IMR-90 (cell line): ENCODE data around the gene PBRM1. TPM values are rescaled to one million over a fixed set of nuclear protein-coding genes. Genes with fewer than 3 reads are reported as not detected.

ENCODE experiments used
- ATAC-seq: fragments of 200-7000 bp; cut with Tn5 transposase; 2 replicates; pipeline ENCODE4 v1.9.1; 2020; ENCODE audit warnings: low read depth, mild to moderate bottlenecking, moderate library complexity
- BruUV-seq: library from RNA; stranded (reverse); fragments of 400-500 nt; replicated peaks from 2 replicates; lab custom pipeline; 2021; lab: Mats Ljungman, UMichigan
- CTCF ChIA-PET: fragments of 300-600 bp; formaldehyde crosslinking; extraction: SDS; loops from one replicate; lab custom pipeline; 2021; ENCODE audit warnings: antibody characterized with exemption; lab: Yijun Ruan, JAX
- POLR2A ChIA-PET: fragments of 300-600 bp; sonication (Branson Sonifier 250); formaldehyde crosslinking; loops from one replicate; lab custom pipeline; 2022; ENCODE audit warnings: antibody characterized with exemption; ENCODE audit not compliant: unreplicated experiment; lab: Charles Lee
- DNase-seq: peaks from one replicate; pipeline ENCODE4 v3.0.0; 2013
- H2AFZ ChIP-seq: replicated peaks from 2 replicates; pipeline ENCODE3; 2013; ENCODE audit warnings: low read length, mild to moderate bottlenecking; ENCODE audit not compliant: poor library complexity
- H2AK5ac ChIP-seq: 2 replicates; pipeline ENCODE4 v1.6.1; 2013; ENCODE audit warnings: low read depth, low read length, inconsistent platforms
- H2AK9ac ChIP-seq: replicated peaks from 2 replicates; pipeline ENCODE3; 2013; ENCODE audit warnings: mild to moderate bottlenecking, low read depth, low read length, moderate library complexity; ENCODE audit not compliant: poor library complexity
- H2BK120ac ChIP-seq: 2 replicates; pipeline ENCODE4 v1.6.1; 2013; ENCODE audit warnings: low read depth, low read length, inconsistent platforms
- H2BK15ac ChIP-seq: 3 replicates; pipeline ENCODE4 v1.6.1; 2013; ENCODE audit warnings: low read depth, low read length, inconsistent platforms
- H2BK20ac ChIP-seq: 2 replicates; pipeline ENCODE4 v1.6.1; 2013; ENCODE audit warnings: low read depth, mild to moderate bottlenecking, inconsistent platforms, low read length, moderate library complexity
- H2BK5ac ChIP-seq: 2 replicates; pipeline ENCODE4 v1.6.1; 2013; ENCODE audit warnings: mild to moderate bottlenecking, low read depth, low read length, inconsistent platforms; ENCODE audit not compliant: poor library complexity, severe bottlenecking
- H3K14ac ChIP-seq: replicated peaks from 2 replicates; pipeline ENCODE4 v1.6.1; 2013; ENCODE audit warnings: low read depth, low read length, inconsistent platforms
- H3K18ac ChIP-seq: 2 replicates; pipeline ENCODE4 v1.6.1; 2013; ENCODE audit warnings: low read depth, low read length, control low read depth
- H3K23ac ChIP-seq: 2 replicates; pipeline ENCODE4 v1.6.1; 2013; ENCODE audit warnings: low read depth, low read length, inconsistent platforms
- H3K27ac ChIP-seq: 2 replicates; pipeline ENCODE4 v1.5.1; 2013; ENCODE audit warnings: mild to moderate bottlenecking, control low read depth, low read length; ENCODE audit not compliant: insufficient read depth
- H3K27me3 ChIP-seq: 2 replicates; pipeline ENCODE4 v1.6.1; 2013; ENCODE audit warnings: low read length; ENCODE audit not compliant: control insufficient read depth, insufficient read depth
- H3K36me3 ChIP-seq: 2 replicates; pipeline ENCODE4 v1.6.1; 2013; ENCODE audit warnings: low read length, mixed read lengths; ENCODE audit not compliant: control insufficient read depth, insufficient read depth
- H3K4ac ChIP-seq: 2 replicates; pipeline ENCODE4 v1.6.1; 2013; ENCODE audit warnings: low read depth, low read length, inconsistent platforms
- H3K4me1 ChIP-seq: 2 replicates; pipeline ENCODE4 v1.6.1; 2013; ENCODE audit warnings: low read length, mixed read lengths; ENCODE audit not compliant: control insufficient read depth, insufficient read depth
- H3K4me2 ChIP-seq: 2 replicates; pipeline ENCODE4 v1.6.1; 2013; ENCODE audit warnings: low read depth, mild to moderate bottlenecking, control low read depth, low read length, moderate library complexity
- H3K4me3 ChIP-seq: 2 replicates; pipeline ENCODE4 v1.5.1; 2013; ENCODE audit warnings: low read depth, mild to moderate bottlenecking, control low read depth, low read length, moderate library complexity; ENCODE audit not compliant: insufficient read depth
- H3K56ac ChIP-seq: 2 replicates; pipeline ENCODE4 v1.6.1; 2013; ENCODE audit warnings: low read length, inconsistent platforms; ENCODE audit not compliant: insufficient read depth; ENCODE audit errors: extremely low read depth
- H3K79me1 ChIP-seq, 2 experiments: 2 replicates each; pipeline ENCODE4 v1.6.1; 2013; ENCODE audit warnings: low read length in 2 of 2, inconsistent platforms in 1 of 2, low read depth in 1 of 2
- H3K9ac ChIP-seq: 2 replicates; pipeline ENCODE4 v1.6.1; 2013; ENCODE audit warnings: low read depth, low read length, control low read depth
- H3K9me1 ChIP-seq: 2 replicates; pipeline ENCODE4 v1.6.1; 2013; ENCODE audit warnings: low read length, inconsistent platforms; ENCODE audit not compliant: insufficient read depth
- H3K9me3 ChIP-seq: 2 replicates; pipeline ENCODE4 v1.6.1; 2013; ENCODE audit warnings: low read length; ENCODE audit not compliant: control insufficient read depth, insufficient read depth
- H4K20me1 ChIP-seq: 2 replicates; pipeline ENCODE4 v1.6.1; 2013; ENCODE audit warnings: low read length, inconsistent platforms; ENCODE audit not compliant: insufficient read depth
- H4K5ac ChIP-seq: 2 replicates; pipeline ENCODE4 v1.6.1; 2013; ENCODE audit warnings: mild to moderate bottlenecking, low read depth, low read length, control low read depth
- H4K8ac ChIP-seq, 2 experiments: 2 replicates each; pipeline ENCODE4 v1.6.1; 2013; ENCODE audit warnings: low read depth in 2 of 2, low read length in 2 of 2, control low read depth in 1 of 2, inconsistent platforms in 1 of 2
- H4K91ac ChIP-seq: 2 replicates; pipeline ENCODE4 v1.6.1; 2013; ENCODE audit warnings: low read depth, low read length, inconsistent platforms; ENCODE audit not compliant: insufficient read depth
- BHLHE40 ChIP-seq: fragments of 150-350 bp; IDR thresholded peaks from 2 replicates; pipeline ENCODE4 v1.6.1; 2016; ENCODE audit warnings: mild to moderate bottlenecking, low read depth, low read length
- CEBPB ChIP-seq: IDR thresholded peaks from 2 replicates; pipeline ENCODE4 v1.6.1; 2012; ENCODE audit warnings: low read depth, low read length, improper control_type of control experiment
- FOS ChIP-seq: fragments of 150-350 bp; IDR thresholded peaks from 2 replicates; pipeline ENCODE4 v1.6.1; 2016; ENCODE audit warnings: low read depth, low read length
- MAFK ChIP-seq: IDR thresholded peaks from 2 replicates; pipeline ENCODE4 v1.6.1; 2012; ENCODE audit warnings: low read depth, low read length, improper control_type of control experiment
- MXI1 ChIP-seq: IDR thresholded peaks from 2 replicates; pipeline ENCODE4 v1.6.1; 2012; ENCODE audit warnings: low read depth, mild to moderate bottlenecking, low read length, moderate library complexity, borderline replicate concordance
- RAD21 ChIP-seq: IDR thresholded peaks from 2 replicates; pipeline ENCODE4 v1.6.1; 2012; ENCODE audit warnings: low read length, improper control_type of control experiment
- RCOR1 ChIP-seq: IDR thresholded peaks from 2 replicates; pipeline ENCODE4 v1.6.1; 2012; ENCODE audit warnings: mild to moderate bottlenecking, low read length, improper control_type of control experiment; ENCODE audit not compliant: insufficient replicate concordance
- RFX5 ChIP-seq: IDR thresholded peaks from 2 replicates; pipeline ENCODE4 v1.8.0; 2012; ENCODE audit warnings: low read depth, mild to moderate bottlenecking, low read length, moderate library complexity
- SMC3 ChIP-seq: fragments of 150-350 bp; IDR thresholded peaks from 2 replicates; pipeline ENCODE4 v1.6.1; 2016; ENCODE audit warnings: low read depth, mild to moderate bottlenecking, antibody characterized with exemption, low read length, moderate library complexity
- WGBS, 2 experiments: methylation state at CpG; one replicate each; pipeline versions ENCODE4 v1.1.5 to v1.1.7; 2013; ENCODE audit warnings: missing lambda C conversion rate in 2 of 2; ENCODE audit not compliant: insufficient read length in 1 of 2; ENCODE audit errors: extremely low coverage in 2 of 2; 5-methylcytosine and 5-hydroxymethylcytosine counted together
- dilution Hi-C: fragments of 300-500 bp; cut with HindIII; formaldehyde crosslinking; loops from one replicate; pipeline ENCODE4 v1.14.3; 2018; ENCODE audit warnings: low sequenced_read_pairs; ENCODE audit not compliant: unreplicated experiment
- in situ Hi-C: fragments of 300-500 bp; cut with MboI; formaldehyde crosslinking; loops from 3 replicates; pipeline ENCODE4 v1.14.3; 2019; ENCODE audit warnings: low sequenced_read_pairs, inconsistent platforms, mixed read lengths
- intact Hi-C: fragments of 100-400 bp; cut with micrococcal nuclease; formaldehyde crosslinking; loops from 2 replicates; pipeline ENCODE4 v1.10.0; 2022
- polyA plus RNA-seq, 3 experiments: library from polyadenylated mRNA; depleted of rRNA; stranded (reverse); fragments of >200 nt; gene quantifications; 2 replicates each; pipeline ENCODE4 v1.2.3, GENCODE V29; 2012; ENCODE audit warnings: low replicate concordance in 1 of 3
- total RNA-seq: library from RNA; depleted of rRNA; stranded (reverse); fragments of >200 nt; gene quantifications from 2 replicates; pipeline ENCODE4 v1.2.3, GENCODE V29; 2012
- TF ChIP-seq, protein P1 (sequence below): fragments of 150-350 bp; IDR thresholded peaks from 2 replicates; pipeline ENCODE4 v1.6.1; 2017; ENCODE audit warnings: mild to moderate bottlenecking, antibody characterized with exemption, low read length, low read depth
- TF ChIP-seq, protein P2 (sequence below): conservative IDR thresholded peaks from 2 replicates; pipeline ENCODE4 v1.5.1; 2012; ENCODE audit warnings: mild to moderate bottlenecking, low read depth, low read length, improper control_type of control experiment

PBRM1 gene
- total and polyA plus RNA-seq, 2 of the 4 experiments (the other 2 are of a cell fraction), result 16.5 to 72.6 TPM

DNA sequence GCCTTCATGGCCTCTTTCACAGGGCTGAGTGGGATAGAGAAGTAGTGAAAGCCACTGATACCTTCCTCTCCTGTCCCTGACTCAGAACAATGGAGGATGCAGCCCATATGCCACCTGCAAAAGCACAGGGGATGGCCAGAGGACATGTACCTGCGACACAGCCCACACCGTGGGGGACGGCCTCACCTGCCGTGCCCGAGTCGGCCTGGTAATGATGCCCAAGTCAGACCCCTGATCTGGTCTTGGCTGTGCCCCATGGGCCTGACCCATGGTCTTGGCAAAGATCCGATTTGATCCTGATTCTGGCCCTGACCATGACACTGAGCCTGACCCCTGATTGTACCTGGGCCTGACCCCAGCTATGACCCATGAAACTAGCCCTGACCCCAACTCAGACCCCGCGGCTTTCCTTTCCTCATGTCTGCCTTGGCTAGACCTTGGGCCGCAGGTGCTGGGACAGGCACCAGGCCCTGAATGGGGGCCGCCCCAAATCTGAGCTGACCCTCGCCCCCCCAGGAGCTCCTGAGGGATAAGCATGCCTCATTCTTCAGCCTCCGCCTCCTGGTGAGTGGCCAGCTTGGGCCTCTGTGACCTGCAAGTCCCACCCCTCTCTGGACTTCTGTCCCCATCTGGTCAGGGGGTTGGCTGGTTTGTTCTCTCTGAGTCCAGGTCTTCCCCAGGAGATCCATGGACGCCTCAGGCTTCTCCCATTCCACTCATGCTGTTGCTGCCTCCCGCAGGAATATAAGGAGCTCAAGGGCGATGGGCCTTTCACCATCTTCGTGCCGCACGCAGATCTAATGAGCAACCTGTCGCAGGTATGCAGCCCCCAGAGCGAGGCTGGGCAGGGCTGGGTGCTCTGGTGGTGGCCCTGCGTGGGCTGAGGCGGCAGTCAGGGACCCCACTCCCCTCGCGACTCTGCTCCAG lies 167.7 kb downstream of the PBRM1 start:
- Histone ChIP-seq H2BK20ac (no peak overlapping the region), H3K27ac (no peak overlapping the region), H3K23ac (no peak overlapping the region), H4K8ac (no peak overlapping the region), H4K5ac (no peak overlapping the region), H3K4me2 (no peak overlapping the region), H3K4me1 (peaks cover 1% of the 10 kb centered on the region; the same call in 1 of the 2 replicates), H2AFZ (peak overlapping the region; percentile 83), H2BK5ac (no peak overlapping the region), H4K20me1 (no peaks in the 10 kb centered on the region), H3K18ac (no peak overlapping the region), H3K9me3 (no peaks in the 10 kb centered on the region), H3K4me3 (no peak overlapping the region), H4K91ac (no peak overlapping the region), H2AK5ac (no peak overlapping the region), H2AK9ac (no peak overlapping the region), H3K9ac (no peak overlapping the region), H2BK15ac (no peak overlapping the region), H3K36me3 (peaks cover under 1% of the 10 kb centered on the region; the same call in 1 of the 2 replicates), H3K27me3 (peaks cover 21% of the 10 kb centered on the region), H2BK120ac (no peak overlapping the region), H3K79me1 (no peaks in the 10 kb centered on the region), H3K56ac (no peak overlapping the region), H3K9me1 (no peaks in the 10 kb centered on the region; the same call in 1 of the 2 replicates), H3K4ac (no peak overlapping the region), H3K14ac (no peak overlapping the region)
- no peak for TF ChIP-seq MAFK
- TF ChIP-seq, protein P1, sequence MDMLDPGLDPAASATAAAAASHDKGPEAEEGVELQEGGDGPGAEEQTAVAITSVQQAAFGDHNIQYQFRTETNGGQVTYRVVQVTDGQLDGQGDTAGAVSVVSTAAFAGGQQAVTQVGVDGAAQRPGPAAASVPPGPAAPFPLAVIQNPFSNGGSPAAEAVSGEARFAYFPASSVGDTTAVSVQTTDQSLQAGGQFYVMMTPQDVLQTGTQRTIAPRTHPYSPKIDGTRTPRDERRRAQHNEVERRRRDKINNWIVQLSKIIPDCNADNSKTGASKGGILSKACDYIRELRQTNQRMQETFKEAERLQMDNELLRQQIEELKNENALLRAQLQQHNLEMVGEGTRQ, result no peak
- no peak for TF ChIP-seq RAD21
- no peak for TF ChIP-seq BHLHE40
- TF ChIP-seq, protein P2, sequence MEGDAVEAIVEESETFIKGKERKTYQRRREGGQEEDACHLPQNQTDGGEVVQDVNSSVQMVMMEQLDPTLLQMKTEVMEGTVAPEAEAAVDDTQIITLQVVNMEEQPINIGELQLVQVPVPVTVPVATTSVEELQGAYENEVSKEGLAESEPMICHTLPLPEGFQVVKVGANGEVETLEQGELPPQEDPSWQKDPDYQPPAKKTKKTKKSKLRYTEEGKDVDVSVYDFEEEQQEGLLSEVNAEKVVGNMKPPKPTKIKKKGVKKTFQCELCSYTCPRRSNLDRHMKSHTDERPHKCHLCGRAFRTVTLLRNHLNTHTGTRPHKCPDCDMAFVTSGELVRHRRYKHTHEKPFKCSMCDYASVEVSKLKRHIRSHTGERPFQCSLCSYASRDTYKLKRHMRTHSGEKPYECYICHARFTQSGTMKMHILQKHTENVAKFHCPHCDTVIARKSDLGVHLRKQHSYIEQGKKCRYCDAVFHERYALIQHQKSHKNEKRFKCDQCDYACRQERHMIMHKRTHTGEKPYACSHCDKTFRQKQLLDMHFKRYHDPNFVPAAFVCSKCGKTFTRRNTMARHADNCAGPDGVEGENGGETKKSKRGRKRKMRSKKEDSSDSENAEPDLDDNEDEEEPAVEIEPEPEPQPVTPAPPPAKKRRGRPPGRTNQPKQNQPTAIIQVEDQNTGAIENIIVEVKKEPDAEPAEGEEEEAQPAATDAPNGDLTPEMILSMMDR, result no peak
- TF ChIP-seq FOS, result no peak
- no peak for TF ChIP-seq RFX5
- TF ChIP-seq MXI1, result no peak
- TF ChIP-seq RCOR1, result no peak
- TF ChIP-seq SMC3, result no peak
- no peak for TF ChIP-seq CEBPB
- ChIA-PET CTCF (no interaction called here), POLR2A (no interaction called here)
- DNase-seq (no peak), ATAC-seq (no peak; the same call in 1 of the 2 replicates)
- BruUV-seq, result no TSS peak
- intact Hi-C loops (no loop called here), in situ Hi-C loops (no loop called here), dilution Hi-C loops (no loop called here)
- 77% methylated on average over 18 of the region's 25 CpGs; no CpG with 5 or more reads in 1 of the 2 experiments for WGBS, 2 experiments
